Right cardiac atrium (tissue), 5 donors: Measurements from ENCODE around the gene B9D1. TPM values are rescaled to one million over a fixed set of nuclear protein-coding genes. Genes with fewer than 3 reads are reported as not detected.

Experiments
- ATAC-seq, 2 donors: fragments of 200-7000 bp; cut with Tn5 transposase; one replicate each; pipeline versions ENCODE4 v1.8.0 to v1.9.1; 2020; ENCODE audit warnings: moderate library complexity in 2 of 2, mild to moderate bottlenecking in 1 of 2
- DNase-seq, 3 donors: peaks; one replicate each; pipeline ENCODE4 v3.0.0-alpha.2; 2020
- H3K27ac ChIP-seq: one replicate; pipeline ENCODE4 v1.5.1; 2013; ENCODE audit warnings: mild to moderate bottlenecking, low read length, control low read depth, moderate library complexity
- H3K27me3 ChIP-seq: one replicate; pipeline ENCODE4 v1.6.1; 2013; ENCODE audit not compliant: control insufficient read depth, insufficient read depth
- H3K4me1 ChIP-seq: one replicate; pipeline ENCODE4 v1.6.1; 2013; ENCODE audit warnings: low read length; ENCODE audit not compliant: control insufficient read depth, insufficient read depth
- H3K4me3 ChIP-seq: one replicate; pipeline ENCODE4 v1.5.1; 2013; ENCODE audit warnings: low read length, control low read depth
- H3K9me3 ChIP-seq: one replicate; pipeline ENCODE4 v1.6.1; 2013; ENCODE audit warnings: low read length; ENCODE audit not compliant: control insufficient read depth
- WGBS: extraction: QIAGEN DNeasy Blood & Tissue Kit; methylation state at CpG from one replicate; pipeline ENCODE4 v1.1.7; 2013; 5-methylcytosine and 5-hydroxymethylcytosine counted together
- intact Hi-C, 4 donors: fragments of 100-400 bp; cut with DNase I; formaldehyde crosslinking; loops; one replicate each; pipeline versions ENCODE4 v1.11.0 to v1.14.0; 2022 to 2023
- polyA plus RNA-seq: library from polyadenylated mRNA; stranded (reverse); fragments of 200-250 nt; gene quantifications from one replicate; pipeline ENCODE4 v1.2.3, GENCODE V29; 2013
- total RNA-seq, 4 donors: library from RNA; stranded (reverse); fragmentation: NEBNext Ultra II Directional; extraction: Animal tissue kit (Norgen Biotek cat#: 25700); gene quantifications; one replicate each; pipeline ENCODE4 v1.2.1, GENCODE V29; 2021
- donor health status: healthy with polysubstance abuse.
- donor health status: DM: no; HTN: yes; CAD: no.
- donor health status: DM: no; HTN: no; CAD: no.
- donor health status: DM: no; HTN: yes; CAD: no; lungs with severe emphysema.
- donor health status: DM: yes; HTN: yes; CAD: no.

B9D1 gene
- total and polyA plus RNA-seq, 5 donors: 9.8 to 20.9 (median 12.2) TPM

DNA sequence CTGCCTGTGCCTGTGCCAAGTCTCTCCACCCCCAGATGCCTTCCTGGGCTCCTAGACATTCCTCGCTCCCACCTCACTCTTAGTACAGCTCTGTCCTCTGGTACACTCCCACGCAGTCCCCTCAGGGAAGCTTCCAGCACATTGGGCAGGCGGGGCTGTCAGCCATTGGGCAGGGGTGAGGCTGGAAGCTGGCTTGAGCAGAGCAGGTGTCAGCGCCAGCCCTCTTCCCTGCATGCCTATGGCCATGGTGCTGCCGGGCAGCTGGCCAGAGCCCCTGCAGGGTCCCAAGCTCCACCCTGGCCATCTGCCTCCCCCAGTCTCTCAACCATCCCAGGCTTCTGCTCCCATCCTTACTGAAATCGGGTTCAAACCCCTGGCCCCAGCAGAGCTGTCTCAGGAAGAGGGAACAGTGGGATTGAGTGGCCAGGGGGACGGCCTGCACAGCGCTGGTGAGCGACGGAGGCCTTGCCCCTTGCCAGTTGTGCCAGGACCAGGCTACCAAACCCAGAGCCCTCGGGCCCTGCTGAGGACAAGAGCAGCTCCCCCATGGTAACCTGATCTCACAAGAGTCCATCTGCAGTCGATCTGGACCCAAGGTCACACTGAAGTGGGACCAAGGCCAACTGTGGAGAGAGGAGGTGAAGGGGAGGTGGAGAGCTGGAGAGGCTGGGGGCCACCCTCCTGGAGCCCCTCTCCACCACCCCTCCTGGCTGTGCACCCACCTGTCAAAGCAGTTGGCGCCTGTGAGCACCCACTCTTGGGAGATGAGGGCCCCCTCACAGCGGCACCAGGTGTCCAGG is 2.4 kb upstream of the B9D1 start:
- DNase-seq: peak in 1 of 3 donors; percentile 46
- intact Hi-C loops: loop anchor here (5.0 to 10.0 kb wide), 2 partner anchors 82 to 400 kb away; no protein-coding TSS in a partner anchor

GRCh38 chr17:19363460-19364035 is 1.0 kb upstream of the B9D1 start:
- intact Hi-C loops: loop anchor here (2.0 to 10.0 kb wide), 4 partner anchors 81 to 401 kb away; no protein-coding TSS in a partner anchor
- no peak overlapping the region for H3K27ac ChIP-seq
- 52% methylated on average over 6 of the region's 6 CpGs for WGBS

More for the DNA sequence above, 2.4 kb upstream of the B9D1 start:
- WGBS: 78% methylated on average over 14 of the region's 14 CpGs
- ATAC-seq: no peak
- Histone ChIP-seq H3K27ac (no peak overlapping the region), H3K9me3 (no peaks in the 10 kb centered on the region), H3K4me1 (peaks cover 2% of the 10 kb centered on the region), H3K4me3 (no peak overlapping the region), H3K27me3 (no peaks in the 10 kb centered on the region)

DNA sequence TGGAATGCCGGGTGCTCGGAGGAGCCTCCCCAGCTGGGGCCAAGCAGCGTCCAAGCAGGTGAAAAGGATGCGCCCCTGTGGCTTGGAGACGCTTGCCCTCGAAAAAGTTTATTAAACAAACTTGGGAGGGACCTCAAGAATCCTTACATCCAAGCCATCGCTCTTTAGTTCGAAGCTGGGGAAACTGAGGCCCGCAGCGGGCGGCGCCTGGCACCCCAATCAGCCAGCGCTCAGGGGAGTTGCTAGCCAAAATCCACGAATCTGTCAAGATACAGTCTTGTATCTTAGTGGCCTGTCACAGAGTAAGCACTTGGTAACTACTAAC is 553 bp upstream of the B9D1 start:
- no peaks in the 10 kb centered on the region for H3K27me3 ChIP-seq
- intact Hi-C loops: loop anchor here (2.0 to 10.0 kb wide), 4 partner anchors 82 to 402 kb away; no protein-coding TSS in a partner anchor
- WGBS: 28% methylated on average over 14 of the region's 14 CpGs
- no peak overlapping the region for H3K4me3 ChIP-seq
- DNase-seq: no peak
- ATAC-seq: no peak
- H3K4me1 ChIP-seq: peaks cover 2% of the 10 kb centered on the region
- no peaks in the 10 kb centered on the region for H3K9me3 ChIP-seq
- no peak overlapping the region for H3K27ac ChIP-seq

More at GRCh38 chr17:19363460-19364035, 1.0 kb upstream of the B9D1 start:
- peaks cover 2% of the 10 kb centered on the region for H3K4me1 ChIP-seq
- DNase-seq (no peak), ATAC-seq (no peak)
- no peaks in the 10 kb centered on the region for H3K27me3 ChIP-seq
- no peak overlapping the region for H3K4me3 ChIP-seq
- H3K9me3 ChIP-seq: no peaks in the 10 kb centered on the region

- no peaks in the 10 kb centered on the region for H3K9me3 ChIP-seq
- H3K4me3 ChIP-seq: peak overlapping the region; percentile 52
- H3K27me3 ChIP-seq: no peaks in the 10 kb centered on the region
- 19% methylated on average over 16 of the region's 16 CpGs for WGBS
- H3K27ac ChIP-seq: no peak overlapping the region
- intact Hi-C loops: loop anchor here (2.0 to 10.0 kb wide), 4 partner anchors 83 to 403 kb away; no protein-coding TSS in a partner anchor
- no peak for DNase-seq
- peaks cover 2% of the 10 kb centered on the region for H3K4me1 ChIP-seq
- ATAC-seq: no peak
Observed at GRCh38 chr17:19361944-19362276, 613 bp downstream of the B9D1 start.

DNA sequence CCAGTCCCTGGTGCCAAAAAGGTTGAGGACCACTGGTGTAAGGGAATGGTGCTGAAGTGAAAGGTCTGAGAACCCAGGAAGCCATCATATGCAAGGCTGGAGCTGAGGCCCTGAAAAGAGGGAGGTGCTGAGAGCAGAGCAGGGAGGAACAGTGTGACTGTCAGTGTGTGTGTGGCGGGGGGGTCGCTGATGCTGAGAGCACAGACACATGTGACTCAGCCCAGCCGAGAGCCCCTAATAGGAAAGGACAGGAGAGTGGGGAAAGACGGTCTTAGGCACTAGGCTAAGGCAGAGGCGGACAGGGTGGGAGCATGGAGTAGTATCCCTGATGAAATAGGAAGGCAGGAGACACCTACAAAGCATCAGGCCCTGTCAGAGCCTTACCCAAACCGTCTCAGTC is 1.2 kb downstream of the B9D1 start:
- intact Hi-C loops: loop anchor here (5.0 to 10.0 kb wide), 2 partner anchors 86 to 403 kb away; no protein-coding TSS in a partner anchor
- Histone ChIP-seq H3K27me3 (no peaks in the 10 kb centered on the region), H3K27ac (no peak overlapping the region), H3K9me3 (no peaks in the 10 kb centered on the region), H3K4me1 (peaks cover 2% of the 10 kb centered on the region), H3K4me3 (no peak overlapping the region)
- 73% methylated on average over 6 of the region's 6 CpGs for WGBS
- DNase-seq: no peak
- no peak for ATAC-seq

DNA sequence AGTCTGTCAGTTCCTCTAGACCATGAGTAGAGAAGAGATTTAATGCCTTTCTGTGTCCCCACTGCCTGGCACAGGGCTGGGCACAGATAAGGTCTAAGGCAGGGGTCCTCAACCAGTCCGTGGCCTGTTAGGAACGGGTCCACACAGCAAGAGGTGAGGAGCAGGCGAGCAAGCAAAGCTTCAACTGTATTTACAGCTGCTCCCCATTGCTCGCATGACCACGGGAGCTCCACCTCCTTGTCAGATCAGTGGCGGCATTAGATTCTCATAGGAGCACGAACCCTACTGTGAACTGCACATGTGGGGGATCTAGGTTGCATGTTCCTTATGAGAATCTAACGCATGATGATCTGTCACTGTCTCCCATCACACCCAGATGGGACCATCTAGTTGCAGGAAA is 1.8 kb downstream of the B9D1 start:
- intact Hi-C loops: loop anchor here (5.0 to 10.0 kb wide), 2 partner anchors 87 to 404 kb away; no protein-coding TSS in a partner anchor
- DNase-seq (no peak), ATAC-seq (no peak)
- H3K27me3 ChIP-seq: no peaks in the 10 kb centered on the region
- WGBS: 88% methylated on average over 8 of the region's 8 CpGs
- no peak overlapping the region for H3K27ac ChIP-seq
- H3K4me1 ChIP-seq: peaks cover 2% of the 10 kb centered on the region
- no peaks in the 10 kb centered on the region for H3K9me3 ChIP-seq
- no peak overlapping the region for H3K4me3 ChIP-seq

GRCh38 chr17:19359856-19360255 is 2.7 kb downstream of the B9D1 start:
- DNase-seq (peak in 1 of 3 donors; percentile 42), ATAC-seq (no peak)
- H3K4me1 ChIP-seq: peaks cover 2% of the 10 kb centered on the region
- WGBS: 95% methylated on average over 5 of the region's 5 CpGs
- H3K27ac ChIP-seq: no peak overlapping the region
- no peak overlapping the region for H3K4me3 ChIP-seq
- intact Hi-C loops: loop anchor here (5.0 to 10.0 kb wide), 2 partner anchors 87 to 405 kb away; no protein-coding TSS in a partner anchor
- H3K9me3 ChIP-seq: no peaks in the 10 kb centered on the region
- no peaks in the 10 kb centered on the region for H3K27me3 ChIP-seq

GRCh38 chr17:19359151-19359550 is 3.4 kb downstream of the B9D1 start:
- 72% methylated on average over 7 of the region's 7 CpGs for WGBS
- no peak overlapping the region for H3K27ac ChIP-seq
- ATAC-seq (no peak), DNase-seq (peak in 1 of 3 donors; percentile 26)
- H3K27me3 ChIP-seq: no peaks in the 10 kb centered on the region
- no peaks in the 10 kb centered on the region for H3K9me3 ChIP-seq
- no peak overlapping the region for H3K4me3 ChIP-seq
- intact Hi-C loops: no loop called here
- H3K4me1 ChIP-seq: peaks cover 2% of the 10 kb centered on the region

- no peaks in the 10 kb centered on the region for H3K27me3 ChIP-seq
- DNase-seq: no peak
- H3K4me3 ChIP-seq: no peak overlapping the region
- no peak for ATAC-seq
- intact Hi-C loops: no loop called here
- no peaks in the 10 kb centered on the region for H3K9me3 ChIP-seq
- H3K4me1 ChIP-seq: peaks cover 2% of the 10 kb centered on the region
- 78% methylated on average over 7 of the region's 7 CpGs for WGBS
- H3K27ac ChIP-seq: no peak overlapping the region
Observed at GRCh38 chr17:19357761-19358160, 4.8 kb downstream of the B9D1 start.

DNA sequence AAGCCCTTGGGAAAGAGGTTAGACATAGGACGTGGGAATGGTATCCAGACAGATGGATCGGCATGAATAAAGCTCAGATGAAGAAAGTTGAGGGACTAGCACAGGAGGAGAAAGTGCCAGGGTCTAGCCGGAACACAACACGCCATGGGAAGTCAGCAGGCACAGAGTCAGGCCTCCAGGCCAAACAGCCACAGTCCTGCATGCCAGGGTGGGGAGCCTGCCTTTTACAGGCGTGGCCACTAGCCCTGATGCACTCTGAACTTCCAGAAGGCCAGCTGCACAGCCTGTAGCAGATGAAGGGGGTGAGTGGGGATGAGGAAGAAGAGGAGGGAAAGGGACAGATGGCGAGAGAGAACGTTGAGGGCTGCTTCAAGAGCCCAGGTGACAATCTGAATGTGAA is 5.2 kb downstream of the B9D1 start:
- H3K27me3 ChIP-seq: no peaks in the 10 kb centered on the region
- no peak overlapping the region for H3K27ac ChIP-seq
- DNase-seq (no peak), ATAC-seq (no peak)
- H3K4me1 ChIP-seq: peaks cover 2% of the 10 kb centered on the region
- no peaks in the 10 kb centered on the region for H3K9me3 ChIP-seq
- H3K4me3 ChIP-seq: no peak overlapping the region
- intact Hi-C loops: no loop called here
- 90% methylated on average over 7 of the region's 7 CpGs for WGBS

DNA sequence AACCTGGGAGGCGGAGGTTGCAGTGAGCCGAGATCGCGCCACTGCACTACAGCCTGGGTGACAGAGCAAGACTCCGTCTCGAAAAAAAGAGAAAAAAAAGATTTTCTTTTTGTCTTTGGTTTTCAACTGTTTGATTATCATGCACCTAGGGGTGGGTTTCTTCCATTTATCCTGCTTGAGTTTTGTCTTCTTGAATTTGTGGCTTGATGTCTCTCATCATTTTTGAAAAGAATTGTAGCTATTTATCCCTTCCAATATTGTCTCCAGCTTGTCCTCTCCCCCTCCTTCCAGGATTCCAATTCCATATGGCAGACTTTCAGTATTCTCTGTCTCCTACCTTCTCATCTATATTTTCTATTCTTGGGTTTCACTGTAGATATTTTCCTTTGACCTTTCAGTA is 7.8 kb downstream of the B9D1 start:
- WGBS: 77% methylated on average over 6 of the region's 6 CpGs
- no peak for DNase-seq
- Histone ChIP-seq H3K9me3 (no peaks in the 10 kb centered on the region), H3K4me3 (no peak overlapping the region), H3K4me1 (no peaks in the 10 kb centered on the region), H3K27ac (no peak overlapping the region), H3K27me3 (no peaks in the 10 kb centered on the region)
- intact Hi-C loops: no loop called here
- no peak for ATAC-seq
